Measurements from ENCODE around the gene CELSR1.
"Not testable (repeated sequence)": the region's sequence is repeated elsewhere in the genome, so short reads cannot be mapped to it uniquely, and the experiment has no call there.

The CELSR1 gene

GRCh38 chr22:46312848-46313247 lies 224.6 kb downstream of the CELSR1 start:
- not testable (repeated sequence) for DNase-seq

- DNase-seq = no peak
Observed at GRCh38 chr22:46312056-46312455, 225.4 kb downstream of the CELSR1 start.
